A172 (cell line): ENCODE measurements around the gene TMEM181. TPM values are rescaled to one million over a fixed set of nuclear protein-coding genes. Genes with fewer than 3 reads are reported as not detected.
A peak's percentile ranks its signal among the peaks of the same experiment; 100 is the strongest.
"Not testable (repeated sequence)": the region's sequence is repeated elsewhere in the genome, so short reads cannot be mapped to it uniquely, and the experiment has no call there.

Experiments
- DNase-seq: peaks from one replicate; pipeline ENCODE4 v3.0.0-alpha.2; 2015; ENCODE audit warnings: low spot score
- total RNA-seq: library from RNA; depleted of rRNA; stranded (reverse); fragments of >200 nt; shearing (Covaris generic); gene quantifications from 2 replicates; pipeline ENCODE4 v1.2.3, GENCODE V29; 2014

Gene TMEM181
- total RNA-seq, 1 experiment from 2014 or later, result 25.5 TPM

- no peak for DNase-seq
Observed at GRCh38 chr6:158596861-158597260, 37.0 kb downstream of the TMEM181 start.

DNA sequence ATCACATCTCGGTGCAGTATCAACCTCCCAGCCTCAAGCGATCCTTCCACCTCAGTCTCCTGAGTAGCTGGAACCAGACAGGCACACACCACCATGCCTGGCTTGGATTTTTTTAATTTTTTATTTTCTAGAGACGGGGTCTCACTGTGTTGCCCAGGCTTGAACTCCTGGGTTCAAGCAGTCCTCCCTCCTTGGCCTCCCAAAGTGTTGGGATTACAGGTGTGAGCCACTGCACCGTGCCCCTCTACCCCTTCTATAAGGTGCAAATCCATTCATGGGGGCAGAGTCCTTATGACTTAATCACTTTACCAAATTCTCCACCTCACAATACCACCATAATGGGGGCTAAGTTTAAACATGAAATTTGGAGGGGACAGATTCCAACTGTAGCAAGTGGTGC lies 37.7 kb downstream of the TMEM181 start:
- DNase-seq, result no peak

DNA sequence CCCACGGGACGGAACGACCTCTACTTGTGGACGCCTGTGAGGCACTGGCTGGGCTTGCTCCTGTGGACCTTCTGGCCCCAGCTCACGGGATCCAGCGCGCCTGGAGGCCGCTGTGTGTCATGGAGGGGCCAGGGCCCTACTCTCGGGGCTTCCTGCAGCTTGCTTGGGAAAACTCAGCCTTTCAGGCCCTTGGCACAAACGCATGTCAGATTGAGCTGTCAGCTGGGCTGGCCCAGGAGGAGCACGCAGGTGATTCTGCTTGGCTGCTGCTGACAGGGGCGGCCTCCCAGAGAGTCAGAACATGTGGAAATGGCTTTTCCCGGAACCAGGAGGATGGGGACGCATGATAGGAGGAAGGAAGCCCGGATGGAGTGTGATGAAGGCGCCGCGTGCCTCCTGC lies 39.7 kb downstream of the TMEM181 start:
- DNase-seq, result no peak

GRCh38 chr6:158603261-158604047 lies 43.6 kb downstream of the TMEM181 start:
- no peak for DNase-seq

DNA sequence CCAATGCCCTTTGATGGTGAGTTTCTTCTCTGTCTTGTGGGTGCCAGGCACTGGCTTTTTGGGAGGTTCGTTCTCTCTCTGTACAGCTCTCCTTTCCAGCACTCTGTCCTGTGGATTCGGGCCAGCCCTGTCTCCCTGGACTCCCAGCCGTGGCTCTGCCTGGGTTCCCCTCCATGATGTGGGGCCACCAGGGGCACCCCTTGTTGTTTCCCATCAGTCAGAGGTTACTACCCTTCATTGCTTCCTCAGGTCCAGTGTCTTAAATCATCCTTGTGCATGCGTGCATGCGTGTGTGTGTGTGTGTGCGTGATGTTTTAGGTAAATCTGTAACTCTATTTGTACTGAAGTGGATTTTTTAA lies 44.1 kb downstream of the TMEM181 start:
- no peak for DNase-seq

DNA sequence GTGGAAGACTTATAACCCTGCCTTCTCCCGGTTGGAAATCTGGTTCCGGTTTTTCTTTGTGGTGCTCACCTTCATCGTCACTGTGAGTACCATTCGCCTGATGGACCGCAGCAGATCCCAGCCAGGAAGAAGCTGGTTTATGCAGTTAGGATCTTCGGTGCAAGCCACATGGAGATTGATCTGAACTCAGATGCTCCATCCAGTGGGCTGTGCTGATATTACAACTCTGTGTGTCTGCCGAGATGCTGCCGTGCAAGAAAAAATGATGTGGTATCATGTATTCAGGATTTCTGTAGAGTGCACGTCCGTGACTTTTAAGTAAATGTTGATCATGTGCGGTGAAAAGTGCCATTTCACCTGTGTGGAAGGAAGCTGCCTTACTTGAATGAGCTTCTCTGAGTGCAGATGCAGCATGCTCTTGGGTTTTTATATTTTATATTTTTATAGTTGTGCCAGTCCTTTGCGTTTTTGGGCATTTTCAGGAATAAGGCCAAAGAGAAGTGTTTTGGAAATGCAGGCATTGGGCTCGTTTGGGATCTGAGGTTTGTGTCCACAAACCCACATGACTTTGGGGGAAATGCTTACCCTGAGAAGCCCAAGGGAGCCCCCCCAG lies 45.5 kb downstream of the TMEM181 start:
- peak; percentile 63 for DNase-seq

DNA sequence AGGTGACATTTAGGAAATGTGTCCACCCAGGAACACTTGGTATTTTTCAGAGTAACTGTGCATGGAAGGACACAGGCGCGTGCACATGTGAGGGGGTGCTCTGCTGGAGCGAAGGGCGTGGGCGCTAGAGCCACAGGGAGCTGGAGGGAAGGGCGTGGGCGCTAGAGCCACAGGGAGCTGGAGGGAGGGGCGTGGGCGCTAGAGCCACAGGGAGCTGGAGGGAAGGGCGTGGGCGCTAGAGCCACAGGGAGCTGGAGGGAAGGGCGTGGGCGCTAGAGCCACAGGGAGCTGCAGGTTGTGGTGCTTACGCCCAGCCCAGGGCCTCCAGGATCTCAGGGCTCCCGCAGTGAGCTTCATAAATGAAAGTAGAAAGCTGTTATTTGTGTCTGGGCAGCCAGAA lies 46.1 kb downstream of the TMEM181 start:
- DNase-seq, result not testable (repeated sequence)

GRCh38 chr6:158606935-158607334 lies 47.0 kb downstream of the TMEM181 start:
- DNase-seq, result no peak

- DNase-seq, result no peak
Observed at GRCh38 chr6:158607411-158608170, 47.7 kb downstream of the TMEM181 start.

DNA sequence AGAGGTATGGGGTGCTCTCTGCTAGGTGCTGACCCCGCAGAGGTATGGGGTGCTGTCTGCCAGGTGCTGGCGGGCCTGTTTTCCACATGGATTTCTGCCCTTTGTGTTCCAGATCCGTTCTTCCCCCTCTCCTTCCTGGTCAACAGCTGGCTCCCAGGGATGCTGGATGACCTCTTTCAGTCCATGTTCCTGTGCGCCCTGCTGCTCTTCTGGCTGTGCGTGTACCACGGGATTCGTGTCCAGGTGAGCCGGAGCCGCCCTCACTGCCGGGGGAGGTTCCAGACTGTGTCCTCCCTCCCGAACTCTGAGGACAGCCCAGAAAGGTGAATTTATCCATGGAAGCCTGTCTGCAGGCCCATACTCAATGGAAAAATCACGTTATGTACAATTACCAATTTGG lies 48.3 kb downstream of the TMEM181 start:
- DNase-seq, result no peak

DNA sequence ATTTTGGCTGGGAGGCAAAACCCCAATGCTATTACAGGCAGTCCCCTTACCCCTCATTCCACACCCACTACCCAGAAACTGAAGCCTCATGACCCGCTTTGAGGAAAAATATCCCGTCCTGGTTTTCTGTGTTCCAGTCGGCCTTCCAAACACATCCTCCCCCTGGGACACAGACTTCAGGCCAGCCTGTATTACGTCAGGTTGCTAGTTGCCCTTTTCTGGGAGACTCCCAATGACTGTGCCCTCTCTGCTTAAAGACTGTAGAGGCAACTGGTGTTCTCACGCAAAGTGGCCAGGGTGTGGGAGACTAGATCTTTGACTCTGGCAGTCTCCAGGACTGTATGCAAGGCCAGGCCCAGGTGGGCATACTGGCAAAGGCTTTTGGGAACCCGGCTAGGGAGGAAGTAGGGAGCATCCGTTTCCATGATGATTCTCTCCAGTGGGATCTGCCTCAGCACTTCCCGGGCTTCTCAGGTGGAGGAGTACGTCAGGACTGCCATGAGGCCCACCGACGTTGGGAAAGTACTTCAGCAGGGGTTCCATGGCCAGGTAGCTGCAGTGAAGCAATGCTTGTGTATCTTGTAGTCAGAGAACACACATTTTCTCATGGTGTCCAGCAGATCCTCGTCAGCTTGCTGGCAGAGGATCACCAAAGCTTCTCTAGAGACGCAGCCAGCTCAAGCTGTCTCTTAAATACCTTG lies 49.7 kb downstream of the TMEM181 start:
- no peak for DNase-seq

DNA sequence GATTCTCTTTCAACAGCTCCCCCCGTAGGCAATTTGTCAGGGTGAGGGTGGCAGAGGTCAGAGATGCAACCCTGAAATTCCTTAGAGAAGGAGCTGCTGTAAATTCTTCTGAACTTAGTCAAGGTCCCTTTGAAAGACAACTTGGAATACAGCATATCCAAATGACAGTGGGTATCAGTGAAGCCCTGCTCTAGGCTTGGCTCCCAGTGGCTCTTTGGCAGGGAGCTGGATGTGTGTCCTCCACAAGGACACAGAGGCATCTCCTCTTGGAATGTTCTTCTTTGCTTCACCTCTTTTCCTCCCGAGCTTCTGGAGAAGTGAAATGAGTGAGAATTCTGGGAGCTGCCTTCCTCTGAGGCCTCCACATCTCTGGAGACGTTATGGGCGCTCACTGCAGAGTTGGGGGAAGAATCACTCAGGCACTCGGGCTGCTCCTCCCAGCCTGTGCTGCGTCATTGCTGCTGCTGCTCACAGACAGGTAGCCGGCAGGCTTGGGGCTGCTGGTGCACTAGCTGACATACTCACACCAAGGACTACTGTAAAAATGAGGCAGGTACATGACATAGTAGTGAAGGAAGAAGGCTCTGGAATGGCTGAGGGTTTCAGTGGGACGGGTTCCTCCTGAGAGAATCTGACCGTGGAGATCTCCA lies 50.6 kb downstream of the TMEM181 start:
- no peak for DNase-seq

- no peak for DNase-seq
Observed at GRCh38 chr6:158611039-158611438, 51.1 kb downstream of the TMEM181 start.

DNA sequence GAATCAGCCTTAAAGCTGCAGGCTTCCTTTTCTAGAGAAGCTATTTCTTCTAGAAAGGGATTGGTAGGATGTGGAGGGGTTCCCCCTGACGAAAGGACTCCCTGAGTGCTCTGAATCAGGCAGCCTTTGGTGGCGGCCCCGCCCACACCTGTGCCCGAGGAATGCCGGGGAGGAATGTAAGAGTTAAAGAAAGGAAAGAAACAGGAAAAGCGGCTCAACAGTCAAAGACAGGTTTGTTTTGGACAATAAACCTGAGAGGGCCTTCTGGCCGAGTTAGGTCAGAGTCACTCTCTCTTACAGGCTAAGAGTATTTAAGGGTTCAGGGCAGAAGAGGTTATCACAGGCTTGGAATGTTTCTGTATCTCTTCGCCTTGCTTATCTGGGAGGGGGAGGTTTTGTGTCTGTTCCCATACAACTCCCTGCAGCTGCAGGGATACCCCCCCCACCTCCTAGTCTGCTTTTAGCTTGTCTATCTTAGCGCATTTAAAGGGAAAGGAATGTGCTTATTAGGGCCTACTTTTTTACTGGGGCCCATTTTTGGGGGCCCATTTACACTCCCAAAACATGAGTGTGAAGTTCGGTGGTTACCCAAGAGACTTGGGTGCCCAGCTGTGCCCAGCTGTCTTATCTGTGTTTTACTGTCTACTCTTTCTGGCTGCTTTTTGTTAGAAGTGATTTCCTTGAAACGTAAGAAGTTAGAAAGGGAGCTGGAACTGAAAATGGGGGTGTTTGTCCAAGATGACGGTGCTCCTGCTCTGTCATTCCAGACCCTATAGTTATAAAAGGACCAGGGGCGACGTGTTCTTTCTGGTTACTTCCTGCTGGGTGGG lies 51.9 kb downstream of the TMEM181 start:
- no peak for DNase-seq

GRCh38 chr6:158614606-158615005 lies 54.7 kb downstream of the TMEM181 start:
- DNase-seq, result not testable (repeated sequence)

DNA sequence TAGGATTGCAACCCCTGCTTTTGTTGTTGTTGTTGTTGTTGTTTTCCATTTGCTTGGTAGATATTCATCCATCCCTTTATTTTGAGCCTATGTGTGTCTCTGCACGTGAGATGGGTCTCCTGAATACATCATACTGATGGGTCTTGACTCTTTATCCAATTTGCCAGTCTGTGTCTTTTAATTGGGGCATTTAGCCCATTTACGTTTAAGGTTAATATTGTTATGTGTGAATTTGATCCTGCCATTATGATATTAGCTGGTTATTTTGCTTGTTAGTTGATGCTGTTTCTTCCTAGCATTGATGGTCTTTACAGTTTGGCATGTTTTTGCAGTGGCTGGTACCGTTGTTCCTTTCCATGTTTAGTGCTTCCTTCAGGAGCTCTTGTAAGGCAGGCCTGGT lies 58.4 kb downstream of the TMEM181 start:
- DNase-seq, result not testable (repeated sequence)

DNA sequence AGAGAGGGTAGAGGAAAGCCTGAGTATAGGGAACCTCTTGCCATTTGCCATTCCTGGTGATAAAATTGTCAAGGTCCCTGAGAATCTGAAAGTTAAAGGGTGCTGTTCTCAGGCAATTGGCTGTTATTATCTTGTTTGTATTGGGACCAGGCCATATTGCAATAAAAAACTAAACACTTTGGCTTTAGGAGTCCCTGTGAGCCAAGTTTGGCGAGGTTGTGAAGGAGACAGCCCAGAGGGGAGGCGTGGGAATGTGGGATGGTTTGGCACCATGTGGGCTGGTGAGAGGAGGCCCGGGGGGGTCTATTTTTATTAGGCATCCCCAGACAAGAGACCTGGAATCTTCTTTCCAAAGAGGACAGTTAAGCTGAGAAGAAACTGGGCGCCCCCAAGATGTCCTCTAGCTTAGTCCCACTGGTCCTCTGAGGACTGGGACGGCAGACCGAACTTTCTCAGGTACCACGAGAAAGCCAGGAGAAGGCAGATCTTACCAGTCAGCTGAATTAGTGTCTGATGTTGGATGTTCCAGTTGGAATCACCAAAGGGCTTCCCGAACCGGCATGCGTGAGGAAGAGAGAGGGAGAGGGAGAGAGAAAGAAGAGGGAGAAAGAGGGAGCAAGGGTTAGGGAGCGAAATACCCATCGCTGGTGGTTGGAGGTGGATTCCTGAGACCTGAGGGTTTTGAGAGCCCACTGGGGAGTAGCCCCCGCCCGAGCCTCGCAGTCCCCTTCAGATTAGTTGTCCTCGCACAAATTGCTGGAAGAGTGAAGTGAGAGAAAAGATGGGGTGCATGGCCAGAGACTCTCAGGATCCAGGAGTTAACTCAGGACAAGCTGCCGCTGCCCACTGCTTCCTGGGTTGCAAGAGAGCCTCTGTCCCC lies 60.3 kb downstream of the TMEM181 start:
- no peak for DNase-seq

DNA sequence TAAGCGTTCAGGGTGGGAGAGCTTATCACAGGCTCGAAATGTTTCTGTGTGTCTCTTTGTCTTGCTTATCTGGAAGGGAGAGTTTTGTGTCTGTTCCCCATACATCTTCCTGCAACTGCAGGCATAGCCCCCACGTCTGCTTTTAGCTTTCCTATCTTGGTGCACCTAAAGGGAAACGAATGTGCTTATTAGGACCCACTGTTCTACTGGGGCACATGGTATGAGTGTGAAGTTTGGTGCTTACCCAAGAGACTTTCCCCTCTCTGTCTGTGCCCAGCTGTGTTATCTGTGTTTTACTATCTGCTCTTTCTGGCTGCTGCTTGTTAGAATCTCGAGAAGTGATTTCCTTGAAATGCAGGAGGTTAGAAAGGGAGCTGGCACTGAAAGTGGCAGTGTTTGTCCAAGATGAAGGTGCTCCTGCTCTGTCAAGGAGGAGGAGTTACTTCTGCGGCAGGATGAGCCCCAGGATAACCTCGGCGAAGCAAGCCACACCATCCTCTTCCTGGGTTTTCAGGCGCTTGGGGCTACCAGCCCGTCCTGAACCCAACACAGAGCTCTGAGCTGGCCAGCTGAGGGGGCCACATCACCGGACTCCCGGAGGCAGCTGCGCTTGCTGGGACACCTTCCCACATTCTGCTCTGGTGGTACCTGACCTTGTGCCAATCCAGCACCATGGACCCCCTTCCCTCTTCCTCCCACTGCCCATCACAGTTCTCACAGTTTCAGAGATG lies 61.2 kb downstream of the TMEM181 start:
- DNase-seq, result no peak
